Activated CD4-positive, alpha-beta memory T cell treated with anti-CD3 and anti-CD28 coated beads for 36 hours (primary cell): ENCODE data around the gene TRPV4. TPM values are rescaled to one million over a fixed set of nuclear protein-coding genes. Genes with fewer than 3 reads are reported as not detected.

Experiments
- CTCF ChIA-PET: fragments of 350-600 bp; sonication (Branson Sonifier 250); formaldehyde crosslinking; loops from one replicate; lab custom pipeline; 2021; ENCODE audit warnings: antibody characterized with exemption, inconsistent platforms; lab: Charles Lee
- POLR2A ChIA-PET: fragments of 350-600 bp; sonication (Branson Sonifier 250); formaldehyde crosslinking; loops from one replicate; lab custom pipeline; 2021; ENCODE audit warnings: antibody characterized with exemption; lab: Charles Lee
- DNase-seq: peaks from one replicate; pipeline ENCODE4 v3.0.0-alpha.2; 2020
- H3K27ac Mint-ChIP-seq: one replicate; pipeline ENCODE4 v1.8.0; 2021; ENCODE audit warnings: mixed read lengths
- H3K27me3 Mint-ChIP-seq: one replicate; pipeline ENCODE4 v1.8.0; 2021; ENCODE audit warnings: mixed read lengths
- H3K36me3 Mint-ChIP-seq: one replicate; pipeline ENCODE4 v1.8.0; 2021; ENCODE audit warnings: mixed read lengths
- H3K4me1 Mint-ChIP-seq: one replicate; pipeline ENCODE4 v1.8.0; 2021; ENCODE audit warnings: low read depth, mixed read lengths
- H3K4me3 Mint-ChIP-seq: one replicate; pipeline ENCODE4 v1.8.0; 2021; ENCODE audit warnings: mild to moderate bottlenecking, mixed read lengths
- H3K9me3 Mint-ChIP-seq: one replicate; pipeline ENCODE4 v1.8.0; 2021; ENCODE audit warnings: mixed read lengths
- intact Hi-C: fragments of 100-400 bp; cut with micrococcal nuclease; formaldehyde crosslinking; loops from one replicate; pipeline ENCODE4 v1.15.1; 2023
- total RNA-seq, 2 experiments: library from RNA; stranded (reverse); gene quantifications; one replicate each; pipeline ENCODE4 v1.2.3, GENCODE V29; 2021

TRPV4 gene
- total RNA-seq, 2 experiments from 2014 or later, result not detected

DNA sequence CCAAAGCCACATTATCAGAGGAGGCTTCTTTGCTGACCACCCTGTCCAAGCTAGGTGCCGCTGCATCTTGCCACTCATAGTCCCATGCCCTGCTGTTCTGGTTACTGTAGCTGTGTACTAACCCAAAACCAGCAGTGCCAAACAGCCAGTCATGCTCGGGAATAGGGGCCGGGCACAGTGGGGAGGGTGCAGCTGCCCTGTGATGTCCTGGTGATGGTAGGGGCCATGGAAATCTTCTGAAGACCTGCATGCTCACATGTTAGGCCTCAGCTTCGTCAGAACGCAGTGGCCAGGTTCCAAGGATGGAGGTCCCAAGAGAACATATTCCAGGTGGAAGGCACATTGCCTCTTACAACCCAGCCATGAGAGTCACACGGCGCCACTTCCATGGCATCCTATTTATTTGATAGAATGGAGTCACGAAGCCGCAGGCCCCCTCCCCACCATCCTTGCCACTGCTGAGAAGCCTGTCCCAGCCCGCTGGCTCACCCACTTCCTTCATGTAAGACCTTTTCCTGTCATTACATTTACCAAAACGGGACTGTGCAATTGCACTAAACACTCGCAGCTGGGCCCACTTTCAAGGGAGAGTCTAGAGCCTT lies 71.0 kb downstream of the TRPV4 start:
- POLR2A ChIA-PET, result no interaction called here
- Mint-ChIP-seq H3K9me3 (peaks cover 10% of the 10 kb centered on the region), H3K27me3 (peaks cover 4% of the 10 kb centered on the region), H3K36me3 (no peaks in the 10 kb centered on the region), H3K27ac (no peak overlapping the region), H3K4me1 (peaks cover 4% of the 10 kb centered on the region), H3K4me3 (no peak overlapping the region)
- DNase-seq, result peak; percentile 7
- intact Hi-C loops, result no loop called here
- CTCF ChIA-PET, result interaction anchor here (1.1 to 2.9 kb wide), 3 partner anchors 14 to 164 kb away, joined by 3 to 12 read pairs (median 3); no protein-coding TSS in a partner anchor

- intact Hi-C loops, result no loop called here
- peak; percentile 6 for DNase-seq
- ChIA-PET CTCF (interaction anchor here (1.0 to 1.3 kb wide), 4 partner anchors 14 to 328 kb away, joined by 3 read pairs; no protein-coding TSS in a partner anchor), POLR2A (no interaction called here)
- Mint-ChIP-seq H3K4me1 (peaks cover 4% of the 10 kb centered on the region), H3K27ac (no peak overlapping the region), H3K36me3 (no peaks in the 10 kb centered on the region), H3K27me3 (peaks cover 4% of the 10 kb centered on the region), H3K4me3 (no peak overlapping the region), H3K9me3 (peaks cover 20% of the 10 kb centered on the region)
These were observed 72.0 kb downstream of the TRPV4 start for GRCh38 chr12:109760930-109761921.

DNA sequence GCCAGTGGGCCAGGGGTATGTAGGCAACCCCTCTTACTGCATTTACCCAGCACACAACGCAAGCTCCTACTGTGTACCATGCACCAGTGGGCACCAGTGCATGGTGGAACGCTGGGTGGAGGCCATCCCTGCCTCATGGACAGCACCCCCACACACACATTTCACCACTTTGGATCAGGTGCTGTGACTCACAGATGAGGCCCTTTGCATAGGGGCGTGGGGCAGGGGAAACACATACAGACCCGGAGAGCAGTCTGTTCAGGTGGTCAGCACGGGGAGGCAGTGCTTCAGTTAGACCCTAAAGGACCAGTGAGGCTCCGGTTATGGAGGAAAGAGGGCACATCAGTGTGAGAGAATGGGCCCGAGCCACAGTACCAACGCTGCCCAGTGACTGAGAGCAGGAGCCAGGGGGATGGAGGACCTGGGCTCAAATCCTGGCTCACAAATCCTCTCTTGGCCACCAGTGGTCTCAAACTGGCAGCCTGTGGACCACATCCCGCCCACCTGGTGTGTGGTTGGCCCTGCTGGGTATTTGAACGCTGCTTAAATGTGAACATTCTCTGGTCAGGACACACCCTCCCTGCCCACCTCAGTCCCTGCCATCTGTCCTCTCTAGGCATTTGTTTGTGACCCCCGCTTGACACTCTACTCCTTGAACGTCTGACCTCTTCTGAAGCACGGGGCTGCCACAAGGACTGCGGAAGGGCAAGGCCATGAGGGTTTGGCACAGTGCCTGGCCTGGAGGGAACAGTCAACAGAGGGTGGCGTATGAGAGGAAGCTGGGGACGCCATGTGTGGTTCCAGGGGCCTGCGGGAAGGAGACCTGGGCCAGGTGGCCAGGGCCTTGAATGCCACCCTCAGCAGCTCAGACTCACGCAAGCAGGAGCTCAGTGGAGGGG lies 72.9 kb downstream of the TRPV4 start:
- DNase-seq, result peak; percentile 7
- POLR2A ChIA-PET, result no interaction called here
- intact Hi-C loops, result no loop called here
- Mint-ChIP-seq H3K36me3 (peaks cover 5% of the 10 kb centered on the region), H3K27me3 (peaks cover 4% of the 10 kb centered on the region), H3K4me1 (peaks cover 4% of the 10 kb centered on the region), H3K4me3 (no peak overlapping the region), H3K9me3 (peaks cover 28% of the 10 kb centered on the region), H3K27ac (no peak overlapping the region)
- CTCF ChIA-PET, result interaction anchor here (1.0 to 1.1 kb wide), 2 partner anchors 15 to 327 kb away, joined by 3 read pairs; no protein-coding TSS in a partner anchor

- DNase-seq, result peak; percentile 2
These were observed 73.6 kb downstream of the TRPV4 start for GRCh38 chr12:109759595-109759994.

DNA sequence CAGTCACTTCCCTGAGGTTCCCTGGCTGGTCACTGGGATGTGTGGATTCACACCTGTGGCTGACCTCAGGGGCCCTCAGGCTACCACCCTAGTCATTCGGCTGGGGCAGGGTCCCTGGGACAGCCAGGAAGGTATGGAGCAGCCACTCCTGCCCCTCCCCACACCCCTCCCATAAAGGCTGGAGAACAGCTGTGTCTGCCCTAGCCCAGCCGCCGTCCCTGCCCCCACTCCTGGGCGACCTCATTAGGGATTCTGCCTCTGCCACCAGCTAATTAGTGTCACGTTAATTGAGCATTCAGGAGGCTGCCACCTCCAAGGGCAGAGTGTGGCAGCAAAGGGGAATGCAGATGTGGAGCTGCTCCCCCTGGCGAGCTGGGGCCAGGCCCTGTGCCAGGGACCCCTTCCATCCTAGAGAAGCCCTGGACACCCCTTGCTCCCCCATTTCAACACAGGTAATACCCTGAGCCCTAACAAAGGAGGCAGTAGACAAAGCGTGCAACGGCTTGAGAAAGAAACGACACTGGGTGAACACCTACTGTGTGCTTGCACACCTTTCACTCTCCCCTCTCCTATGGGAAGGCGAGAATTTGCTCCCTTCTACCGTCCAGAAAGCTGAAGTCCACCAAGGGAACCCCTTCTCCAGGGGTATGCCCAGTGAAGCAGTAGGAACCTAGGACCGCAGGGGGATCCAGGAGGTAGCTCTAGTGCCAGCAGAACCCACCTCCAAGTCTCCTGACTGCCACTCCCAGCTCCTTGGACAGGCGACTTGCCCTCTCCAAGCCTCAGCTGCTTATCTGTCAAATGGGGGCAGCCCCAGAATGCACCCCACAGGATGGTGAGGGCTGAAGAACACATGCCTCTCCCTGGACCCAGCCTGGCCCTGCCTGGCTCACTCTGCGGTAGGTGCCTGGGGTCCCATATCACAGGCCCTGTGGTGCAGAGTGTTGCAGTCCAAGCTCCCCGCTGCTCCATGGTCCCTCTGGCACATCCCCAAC lies 74.5 kb downstream of the TRPV4 start:
- peaks cover 4% of the 10 kb centered on the region for H3K27me3 Mint-ChIP-seq
- H3K4me1 Mint-ChIP-seq, result peaks cover 4% of the 10 kb centered on the region
- peak; percentile 6 for DNase-seq
- CTCF ChIA-PET, result interaction anchor here (0.9 to 1.0 kb wide), 2 partner anchors 18 to 160 kb away, joined by 3 to 4 read pairs; no protein-coding TSS in a partner anchor
- peaks cover 5% of the 10 kb centered on the region for H3K36me3 Mint-ChIP-seq
- H3K27ac Mint-ChIP-seq, result no peak overlapping the region
- H3K9me3 Mint-ChIP-seq, result peaks cover 28% of the 10 kb centered on the region
- H3K4me3 Mint-ChIP-seq, result no peak overlapping the region
- POLR2A ChIA-PET, result no interaction called here
- intact Hi-C loops, result no loop called here

More at GRCh38 chr12:109759595-109759994, 73.6 kb downstream of the TRPV4 start:
- Mint-ChIP-seq H3K36me3 (peaks cover 5% of the 10 kb centered on the region), H3K27ac (no peak overlapping the region), H3K4me3 (no peak overlapping the region), H3K9me3 (peaks cover 28% of the 10 kb centered on the region), H3K4me1 (peaks cover 4% of the 10 kb centered on the region), H3K27me3 (peaks cover 4% of the 10 kb centered on the region)
- intact Hi-C loops, result no loop called here
- CTCF ChIA-PET, result no interaction called here
- POLR2A ChIA-PET, result no interaction called here

DNA sequence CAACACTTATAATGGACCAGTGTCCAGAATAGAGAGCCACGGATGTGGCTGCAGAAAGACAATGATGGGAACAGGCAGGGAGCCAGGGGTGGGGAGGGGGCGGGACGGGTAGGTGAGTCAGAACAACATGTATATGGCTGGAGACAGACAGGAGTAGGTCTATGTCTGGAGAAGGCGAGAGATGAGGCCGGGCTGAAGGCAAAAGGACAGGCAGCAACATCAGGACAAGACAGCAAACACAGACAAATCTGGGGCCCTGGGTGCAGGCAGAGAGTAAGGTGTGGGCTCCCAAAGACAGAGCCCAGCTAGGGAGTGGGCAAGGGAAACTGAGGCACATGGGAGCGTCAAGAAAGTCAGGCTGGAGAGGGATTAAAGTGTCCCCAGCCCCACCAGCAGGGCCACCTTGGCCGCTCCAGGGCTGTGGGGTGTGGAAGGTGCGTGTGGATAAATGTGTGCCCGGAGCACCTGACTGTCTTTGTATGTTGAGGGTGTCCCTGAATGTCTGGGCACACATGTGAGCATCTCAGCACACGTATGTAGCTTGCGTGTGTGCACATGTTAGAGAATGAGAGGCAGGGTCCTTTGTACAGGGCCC lies 75.4 kb downstream of the TRPV4 start:
- intact Hi-C loops, result no loop called here
- Mint-ChIP-seq H3K36me3 (peaks cover 5% of the 10 kb centered on the region), H3K4me3 (no peak overlapping the region), H3K9me3 (peaks cover 24% of the 10 kb centered on the region), H3K27ac (no peak overlapping the region), H3K4me1 (no peaks in the 10 kb centered on the region), H3K27me3 (peaks cover 4% of the 10 kb centered on the region)
- peak; percentile 3 for DNase-seq
- POLR2A ChIA-PET, result no interaction called here
- CTCF ChIA-PET, result interaction anchor here (1.0 kb wide), 1 partner anchor 159 kb away, joined by 4 read pairs; no protein-coding TSS in a partner anchor

- ChIA-PET CTCF (no interaction called here), POLR2A (no interaction called here)
- Mint-ChIP-seq H3K27ac (no peak overlapping the region), H3K4me1 (no peaks in the 10 kb centered on the region), H3K9me3 (peaks cover 24% of the 10 kb centered on the region), H3K4me3 (no peak overlapping the region), H3K36me3 (peaks cover 5% of the 10 kb centered on the region), H3K27me3 (peaks cover 4% of the 10 kb centered on the region)
- no peak for DNase-seq
- intact Hi-C loops, result no loop called here
These were observed 76.7 kb downstream of the TRPV4 start for GRCh38 chr12:109756457-109756856.

DNA sequence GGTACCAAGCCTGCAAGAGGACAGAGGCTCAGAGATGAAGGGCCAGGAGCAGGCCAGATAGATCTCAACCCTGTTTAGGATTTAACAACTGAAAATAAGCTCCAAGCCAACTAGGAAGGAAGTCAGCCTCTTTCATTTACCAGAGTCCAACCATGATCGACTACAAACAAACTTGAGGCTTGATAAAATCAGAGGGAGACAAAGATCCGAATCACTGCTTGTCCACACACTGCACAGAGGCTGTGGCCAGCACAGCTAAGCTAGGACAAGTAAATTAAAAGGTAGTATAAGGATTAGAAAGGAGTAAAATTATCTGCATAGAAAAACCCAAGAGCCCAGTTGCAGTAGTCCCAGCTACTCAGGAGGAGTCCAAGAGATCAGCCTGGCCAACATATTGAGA lies 79.2 kb downstream of the TRPV4 start:
- POLR2A ChIA-PET, result no interaction called here
- H3K27ac Mint-ChIP-seq, result no peak overlapping the region
- no peaks in the 10 kb centered on the region for H3K4me1 Mint-ChIP-seq
- intact Hi-C loops, result no loop called here
- no peak for DNase-seq
- no peak overlapping the region for H3K4me3 Mint-ChIP-seq
- peaks cover 4% of the 10 kb centered on the region for H3K27me3 Mint-ChIP-seq
- CTCF ChIA-PET, result interaction anchor here (0.6 to 0.7 kb wide), 2 partner anchors 11 to 154 kb away, joined by 3 to 6 read pairs; no protein-coding TSS in a partner anchor
- peaks cover 5% of the 10 kb centered on the region for H3K36me3 Mint-ChIP-seq
- H3K9me3 Mint-ChIP-seq, result peaks cover 24% of the 10 kb centered on the region

GRCh38 chr12:109753054-109753401 lies 80.2 kb downstream of the TRPV4 start:
- POLR2A ChIA-PET, result no interaction called here
- DNase-seq, result no peak
- H3K4me3 Mint-ChIP-seq, result no peak overlapping the region
- no peak overlapping the region for H3K27ac Mint-ChIP-seq
- peaks cover 5% of the 10 kb centered on the region for H3K36me3 Mint-ChIP-seq
- H3K9me3 Mint-ChIP-seq, result peaks cover 24% of the 10 kb centered on the region
- peaks cover 4% of the 10 kb centered on the region for H3K27me3 Mint-ChIP-seq
- CTCF ChIA-PET, result no interaction called here
- intact Hi-C loops, result no loop called here
- H3K4me1 Mint-ChIP-seq, result no peaks in the 10 kb centered on the region

- no peaks in the 10 kb centered on the region for H3K4me1 Mint-ChIP-seq
- peaks cover 20% of the 10 kb centered on the region for H3K9me3 Mint-ChIP-seq
- ChIA-PET CTCF (no interaction called here), POLR2A (no interaction called here)
- no peak overlapping the region for H3K4me3 Mint-ChIP-seq
- intact Hi-C loops, result no loop called here
- no peaks in the 10 kb centered on the region for H3K27me3 Mint-ChIP-seq
- peaks cover 5% of the 10 kb centered on the region for H3K36me3 Mint-ChIP-seq
- DNase-seq, result no peak
- no peak overlapping the region for H3K27ac Mint-ChIP-seq
These were observed 80.8 kb downstream of the TRPV4 start for GRCh38 chr12:109752117-109753053.
